ENCODE data around the gene SMIM14.
"Not testable (repeated sequence)": the region's sequence is repeated elsewhere in the genome, so short reads cannot be mapped to it uniquely, and the experiment has no call there.

SMIM14 gene

GRCh38 chr4:39638354-39639239 is at the start of gene SMIM14:
SMIM14 (minus strand) TSS chr4:39638865; CDS start chr4:39605145, 33,720 bp downstream.
- ATAC-seq (peak; percentile 89), DNase-seq (peak; percentile 91)
- peaks cover 45% of the 10 kb centered on the region for H3K4me1 Mint-ChIP-seq
- H3K4me3 Mint-ChIP-seq = peak within 1 kb of the TSS; percentile 85
- no peaks in the 10 kb centered on the region for H3K36me3 Mint-ChIP-seq (ENCODE audit: low read depth)
- no peaks in the 10 kb centered on the region for H3K9me3 Mint-ChIP-seq
- peak within 1 kb of the TSS; percentile 77 for H3K27ac Mint-ChIP-seq
- H3K27me3 Mint-ChIP-seq = no peaks in the 10 kb centered on the region

- DNase-seq (no peak), ATAC-seq (no peak)
- Mint-ChIP-seq H3K27me3 (no peaks in the 10 kb centered on the region), H3K27ac (no peak overlapping the region), H3K36me3 (ENCODE audit: low read depth) (no peaks in the 10 kb centered on the region), H3K4me1 (peaks cover 2% of the 10 kb centered on the region), H3K4me3 (no peak overlapping the region), H3K9me3 (no peaks in the 10 kb centered on the region)
Observed at GRCh38 chr4:39687014-39687413, 48.3 kb upstream of the SMIM14 start.

GRCh38 chr4:39685990-39686389 is 47.3 kb upstream of the SMIM14 start:
- H3K27ac Mint-ChIP-seq = no peak overlapping the region
- H3K4me1 Mint-ChIP-seq = peaks cover 2% of the 10 kb centered on the region
- H3K36me3 Mint-ChIP-seq (ENCODE audit: low read depth) = no peaks in the 10 kb centered on the region
- DNase-seq (no peak), ATAC-seq (no peak)
- no peak overlapping the region for H3K4me3 Mint-ChIP-seq
- no peaks in the 10 kb centered on the region for H3K27me3 Mint-ChIP-seq
- no peaks in the 10 kb centered on the region for H3K9me3 Mint-ChIP-seq

GRCh38 chr4:39682138-39682537 is 43.5 kb upstream of the SMIM14 start:
- no peak overlapping the region for H3K27ac Mint-ChIP-seq
- H3K36me3 Mint-ChIP-seq (ENCODE audit: low read depth) = no peaks in the 10 kb centered on the region
- H3K4me3 Mint-ChIP-seq = no peak overlapping the region
- no peaks in the 10 kb centered on the region for H3K9me3 Mint-ChIP-seq
- H3K4me1 Mint-ChIP-seq = peaks cover 2% of the 10 kb centered on the region
- no peaks in the 10 kb centered on the region for H3K27me3 Mint-ChIP-seq
- ATAC-seq (no peak), DNase-seq (no peak)

GRCh38 chr4:39681003-39681402 is 42.3 kb upstream of the SMIM14 start:
- not testable (repeated sequence) for H3K27ac Mint-ChIP-seq; H3K4me1 Mint-ChIP-seq; DNase-seq; H3K4me3 Mint-ChIP-seq; H3K27me3 Mint-ChIP-seq; H3K9me3 Mint-ChIP-seq; ATAC-seq; H3K36me3 Mint-ChIP-seq (ENCODE audit: low read depth)

GRCh38 chr4:39675681-39676080 is 37.0 kb upstream of the SMIM14 start:
- not testable (repeated sequence) for H3K4me3 Mint-ChIP-seq; ATAC-seq; H3K27ac Mint-ChIP-seq; DNase-seq; H3K4me1 Mint-ChIP-seq; H3K27me3 Mint-ChIP-seq; H3K36me3 Mint-ChIP-seq (ENCODE audit: low read depth); H3K9me3 Mint-ChIP-seq

- not testable (repeated sequence) for H3K9me3 Mint-ChIP-seq; H3K36me3 Mint-ChIP-seq (ENCODE audit: low read depth); ATAC-seq; H3K4me1 Mint-ChIP-seq; DNase-seq; H3K27me3 Mint-ChIP-seq; H3K27ac Mint-ChIP-seq; H3K4me3 Mint-ChIP-seq
Observed at GRCh38 chr4:39670296-39670695, 31.6 kb upstream of the SMIM14 start.

- H3K27me3 Mint-ChIP-seq = no peaks in the 10 kb centered on the region
- H3K27ac Mint-ChIP-seq = no peak overlapping the region
- H3K9me3 Mint-ChIP-seq = no peaks in the 10 kb centered on the region
- ATAC-seq (no peak), DNase-seq (no peak)
- H3K4me3 Mint-ChIP-seq = no peak overlapping the region
- H3K36me3 Mint-ChIP-seq (ENCODE audit: low read depth) = no peaks in the 10 kb centered on the region
- no peaks in the 10 kb centered on the region for H3K4me1 Mint-ChIP-seq
Observed at GRCh38 chr4:39668887-39669286, 30.2 kb upstream of the SMIM14 start.

- H3K36me3 Mint-ChIP-seq (ENCODE audit: low read depth) = no peaks in the 10 kb centered on the region
- no peak overlapping the region for H3K27ac Mint-ChIP-seq
Observed at GRCh38 chr4:39667706-39668105, 29.0 kb upstream of the SMIM14 start.

GRCh38 chr4:39664828-39665731 is 26.4 kb upstream of the SMIM14 start:
- H3K4me3 Mint-ChIP-seq = no peak overlapping the region
- DNase-seq (no peak), ATAC-seq (peak; percentile 24)
- no peaks in the 10 kb centered on the region for H3K9me3 Mint-ChIP-seq
- H3K4me1 Mint-ChIP-seq = no peaks in the 10 kb centered on the region
- H3K27ac Mint-ChIP-seq = no peak overlapping the region
- H3K36me3 Mint-ChIP-seq (ENCODE audit: low read depth) = no peaks in the 10 kb centered on the region
- H3K27me3 Mint-ChIP-seq = no peaks in the 10 kb centered on the region

More at GRCh38 chr4:39667706-39668105, 29.0 kb upstream of the SMIM14 start:
- no peak overlapping the region for H3K4me3 Mint-ChIP-seq
- no peaks in the 10 kb centered on the region for H3K27me3 Mint-ChIP-seq
- ATAC-seq (no peak), DNase-seq (no peak)
- no peaks in the 10 kb centered on the region for H3K9me3 Mint-ChIP-seq
- H3K4me1 Mint-ChIP-seq = no peaks in the 10 kb centered on the region

- Mint-ChIP-seq H3K4me3 (no peak overlapping the region), H3K27me3 (no peaks in the 10 kb centered on the region), H3K36me3 (ENCODE audit: low read depth) (no peaks in the 10 kb centered on the region), H3K27ac (no peak overlapping the region), H3K4me1 (peaks cover under 1% of the 10 kb centered on the region), H3K9me3 (no peaks in the 10 kb centered on the region)
- ATAC-seq = no peak
- DNase-seq = no peak
Observed at GRCh38 chr4:39662683-39663082, 24.0 kb upstream of the SMIM14 start.

GRCh38 chr4:39660757-39661156 is 22.1 kb upstream of the SMIM14 start:
- Mint-ChIP-seq H3K36me3 (ENCODE audit: low read depth) (no peaks in the 10 kb centered on the region), H3K4me1 (peaks cover 2% of the 10 kb centered on the region), H3K27me3 (no peaks in the 10 kb centered on the region), H3K27ac (no peak overlapping the region), H3K4me3 (no peak overlapping the region), H3K9me3 (no peaks in the 10 kb centered on the region)
- ATAC-seq = no peak
- DNase-seq = no peak

- peaks cover 5% of the 10 kb centered on the region for H3K4me1 Mint-ChIP-seq
- DNase-seq (no peak), ATAC-seq (no peak)
- H3K36me3 Mint-ChIP-seq (ENCODE audit: low read depth) = no peaks in the 10 kb centered on the region
- H3K27ac Mint-ChIP-seq = no peak overlapping the region
- no peaks in the 10 kb centered on the region for H3K9me3 Mint-ChIP-seq
- no peak overlapping the region for H3K4me3 Mint-ChIP-seq
- no peaks in the 10 kb centered on the region for H3K27me3 Mint-ChIP-seq
Observed at GRCh38 chr4:39660045-39660444, 21.4 kb upstream of the SMIM14 start.

GRCh38 chr4:39658756-39659155 is 20.1 kb upstream of the SMIM14 start:
- Mint-ChIP-seq H3K4me1 (peaks cover 6% of the 10 kb centered on the region), H3K9me3 (no peaks in the 10 kb centered on the region), H3K27me3 (no peaks in the 10 kb centered on the region), H3K4me3 (no peak overlapping the region), H3K27ac (no peak overlapping the region), H3K36me3 (ENCODE audit: low read depth) (no peaks in the 10 kb centered on the region)
- DNase-seq = no peak
- no peak for ATAC-seq

- Mint-ChIP-seq H3K36me3 (ENCODE audit: low read depth) (no peaks in the 10 kb centered on the region), H3K9me3 (no peaks in the 10 kb centered on the region), H3K4me1 (peaks cover 6% of the 10 kb centered on the region), H3K27me3 (no peaks in the 10 kb centered on the region), H3K4me3 (no peak overlapping the region), H3K27ac (no peak overlapping the region)
- ATAC-seq (no peak), DNase-seq (no peak)
Observed at GRCh38 chr4:39657465-39657864, 18.8 kb upstream of the SMIM14 start.

All from activated naive CD8-positive, alpha-beta T cell treated with anti-CD3 and anti-CD28 coated beads, Interleukin-2, amount 50 U/mL, for 24 hours (primary cell).